HT1080 (cell line): Measurements from ENCODE around the gene DNAH17. TPM values are rescaled to one million over a fixed set of nuclear protein-coding genes. Genes with fewer than 3 reads are reported as not detected.

Source experiments
- DNase-seq: peaks from one replicate; pipeline ENCODE4 v3.0.0-alpha.2; 2015; ENCODE audit warnings: low read depth
- total RNA-seq: library from RNA; depleted of rRNA; stranded (reverse); fragments of >200 nt; shearing (Covaris generic); gene quantifications from 2 replicates; pipeline ENCODE4 v1.2.3, GENCODE V29; 2014

DNAH17 gene
- total RNA-seq, 1 experiment from 2014 or later = not detected

DNA sequence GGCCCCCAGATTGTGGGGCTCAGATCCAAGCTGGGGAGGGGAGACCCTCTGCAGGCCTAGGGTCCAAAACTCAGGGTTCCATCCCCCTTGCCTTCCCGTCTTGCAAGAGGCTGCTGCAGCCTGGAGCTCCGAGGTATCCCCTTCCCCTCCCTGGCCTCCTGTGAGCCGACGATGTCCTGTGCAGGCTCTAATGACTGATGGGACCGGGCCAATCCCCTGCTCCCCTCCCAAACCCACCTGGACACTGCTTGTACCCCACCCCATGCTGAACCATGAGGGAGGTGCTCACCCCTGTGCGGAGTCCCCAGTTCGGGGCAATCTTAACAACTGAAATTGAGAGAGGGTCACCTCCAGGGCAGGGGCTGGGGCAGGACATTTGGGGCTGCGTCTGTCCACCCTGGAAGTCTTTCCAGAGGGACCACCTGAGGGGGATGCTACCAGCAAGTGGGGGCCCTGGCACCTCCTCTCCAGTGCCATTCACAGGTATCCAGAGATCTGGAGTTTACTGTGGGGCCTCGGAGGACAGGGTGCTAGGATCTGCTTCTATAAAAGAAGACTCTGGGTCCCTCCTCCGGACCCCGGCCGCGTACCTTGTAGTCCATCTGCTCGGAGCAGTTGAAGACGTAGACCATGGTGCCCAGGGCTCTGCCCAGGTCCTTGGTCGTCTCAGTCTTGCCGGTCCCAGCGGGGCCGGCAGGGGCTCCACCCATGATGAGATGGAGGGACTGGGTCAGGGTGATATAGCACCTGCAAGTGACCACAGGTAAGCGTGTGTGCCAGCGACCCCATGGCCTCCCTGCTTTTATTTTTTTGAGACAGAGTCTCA lies 77.3 kb downstream of the DNAH17 start:
- no peak for DNase-seq

- DNase-seq = no peak
These were observed 78.3 kb downstream of the DNAH17 start for GRCh38 chr17:78498848-78499247.

DNA sequence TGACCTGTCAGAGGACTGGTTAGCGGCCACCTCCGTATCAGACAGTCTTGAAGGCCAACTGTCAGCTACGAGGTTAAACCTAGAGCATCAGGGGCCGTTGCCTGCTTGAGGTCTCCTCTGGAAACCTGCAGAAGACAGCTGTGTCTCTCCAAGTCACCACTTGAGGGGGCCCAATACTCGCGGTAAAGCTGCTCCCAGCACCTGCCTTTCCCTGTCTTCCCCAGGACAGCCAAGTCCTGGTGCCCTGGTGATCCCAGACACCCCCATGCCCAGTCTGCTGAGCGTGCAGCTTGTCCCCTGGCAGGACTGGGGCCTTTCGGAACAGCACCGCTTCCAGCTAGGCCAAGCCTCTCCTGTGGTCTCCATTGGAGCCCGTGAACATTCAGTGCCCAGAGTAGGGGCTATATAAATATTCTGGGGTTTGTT lies 80.1 kb downstream of the DNAH17 start:
- peak; percentile 73 for DNase-seq

DNA sequence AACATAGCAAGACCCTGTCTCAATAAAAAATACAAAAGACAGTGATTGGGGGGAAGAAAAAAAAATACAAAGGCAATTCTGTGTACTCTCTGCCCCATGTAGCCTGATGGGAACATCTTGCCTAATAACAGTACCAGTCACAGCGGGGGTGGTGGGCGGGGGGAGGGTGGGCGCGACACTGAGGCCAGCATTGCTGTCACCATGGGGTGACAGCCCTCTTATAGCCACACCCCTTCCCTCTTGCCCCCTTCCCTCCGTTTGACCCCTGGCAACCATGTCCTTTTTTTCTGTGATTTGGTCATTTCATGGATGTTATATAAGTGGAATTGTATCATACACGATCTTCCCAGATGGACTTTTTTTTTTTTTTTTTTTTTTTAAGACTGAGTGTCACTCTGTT lies 80.9 kb downstream of the DNAH17 start:
- no peak for DNase-seq

DNA sequence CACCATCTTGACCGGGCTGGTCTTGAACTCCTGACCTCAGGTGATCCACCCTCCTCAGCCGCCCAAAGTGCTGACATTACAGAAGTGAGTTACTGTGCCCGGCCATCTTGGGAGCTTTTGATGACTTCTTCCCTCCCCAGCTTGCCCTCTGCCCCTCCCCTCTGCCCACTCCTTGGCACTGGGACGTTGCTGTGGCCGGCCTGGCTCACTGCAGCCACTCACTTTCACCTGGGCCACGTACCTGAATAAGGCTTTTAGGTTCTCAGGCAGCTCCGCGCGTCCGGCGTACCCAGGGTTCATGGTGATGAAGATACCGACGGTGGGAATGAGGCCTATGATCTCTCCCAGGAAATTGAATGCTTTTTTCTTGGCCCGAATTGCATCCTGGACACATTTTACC lies 81.6 kb downstream of the DNAH17 start:
- DNase-seq = no peak

DNA sequence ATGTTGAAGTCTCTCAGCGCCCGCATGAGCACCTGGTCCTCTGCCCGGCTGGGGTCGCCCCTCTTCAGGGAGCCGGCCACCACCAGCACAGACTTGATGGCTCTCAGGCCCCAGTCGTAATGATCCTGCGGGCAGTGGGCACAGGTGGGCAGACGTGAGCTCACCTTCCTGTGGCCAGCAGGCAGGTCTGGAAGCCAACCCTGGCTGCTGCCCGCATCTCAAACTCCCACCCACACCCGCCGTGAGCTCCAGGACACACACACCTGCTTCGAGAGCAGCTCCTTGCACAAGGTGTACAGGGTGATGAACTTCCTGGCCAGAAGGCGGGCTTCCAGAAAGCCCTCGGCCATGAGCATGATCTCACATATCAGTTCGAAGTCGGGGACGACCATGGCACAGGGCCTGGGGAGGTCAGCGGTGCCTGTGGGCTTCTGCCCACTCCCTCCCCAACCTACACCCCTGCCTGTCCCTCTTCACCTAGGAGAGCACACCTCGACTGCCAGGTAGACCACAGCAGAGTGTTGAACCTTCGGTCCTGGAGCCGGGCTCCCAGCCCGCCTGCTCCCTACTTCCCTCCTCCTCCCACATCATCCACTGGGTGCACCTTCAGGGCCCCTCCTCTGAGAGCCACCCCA lies 82.4 kb downstream of the DNAH17 start:
- DNase-seq = no peak

DNA sequence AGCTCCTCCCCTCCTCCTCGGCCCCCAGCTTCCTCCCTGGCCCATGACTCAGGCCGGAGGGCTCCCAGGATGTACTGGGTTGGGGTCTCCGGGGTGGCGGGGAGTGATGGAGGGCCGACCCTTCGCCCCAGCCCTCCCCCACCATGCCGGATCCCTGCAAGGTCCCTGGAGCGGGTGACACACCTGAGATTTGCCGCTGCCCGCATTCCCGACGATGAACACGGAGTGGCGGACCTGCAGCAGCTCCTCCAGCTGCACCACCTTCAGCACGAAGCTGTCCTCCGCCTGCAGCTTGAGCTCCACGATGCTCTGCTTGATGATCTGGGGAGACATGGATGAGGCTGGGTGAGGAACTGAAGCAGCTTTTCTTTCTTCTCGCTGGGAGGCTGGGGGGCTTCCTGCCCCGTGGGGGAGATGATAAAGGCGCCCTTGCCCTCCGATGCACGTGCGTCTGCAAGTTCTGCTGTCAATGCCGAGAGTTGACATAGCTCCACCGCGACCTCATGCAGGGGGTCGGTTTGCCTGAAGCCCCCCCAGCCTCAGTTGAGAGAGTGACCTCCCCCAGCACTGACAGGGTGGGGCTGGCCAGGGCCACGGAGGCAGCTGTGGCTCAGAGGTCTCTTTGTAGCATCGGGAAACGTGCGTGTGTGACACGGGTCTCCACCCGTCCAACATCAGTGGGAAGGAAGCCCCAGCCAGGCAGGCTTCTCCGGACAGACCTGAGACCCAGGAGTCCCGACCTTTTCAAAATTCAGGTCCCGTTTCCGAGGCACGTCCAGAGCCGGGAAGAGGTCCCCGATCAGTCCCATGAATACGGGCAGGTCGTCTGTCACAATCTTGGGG lies 83.1 kb downstream of the DNAH17 start:
- no peak for DNase-seq

- no peak for DNase-seq
These were observed 83.7 kb downstream of the DNAH17 start for GRCh38 chr17:78493450-78493849.

GRCh38 chr17:78492116-78492799 lies 84.9 kb downstream of the DNAH17 start:
- no peak for DNase-seq

GRCh38 chr17:78491236-78492115 lies 85.7 kb downstream of the DNAH17 start:
- no peak for DNase-seq

DNA sequence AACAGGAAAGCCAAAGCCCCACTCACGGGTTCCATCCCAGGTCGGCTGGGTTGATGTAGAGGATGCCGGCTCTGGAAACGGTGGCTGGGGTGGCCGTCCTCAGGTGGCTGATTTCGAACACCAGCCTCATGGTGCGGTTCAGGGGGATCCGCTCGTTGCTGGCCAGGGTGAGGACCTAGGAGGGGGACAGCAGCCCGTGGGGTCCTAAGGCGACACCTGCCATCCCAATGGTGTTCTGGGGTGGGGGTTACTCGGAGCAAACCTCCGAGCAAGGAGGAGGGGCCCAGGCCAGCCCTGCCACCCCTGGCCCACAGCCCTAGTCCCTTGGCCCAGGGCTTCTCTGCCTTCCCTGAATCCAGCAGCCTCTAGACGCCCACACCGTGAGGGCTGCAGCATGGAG lies 86.5 kb downstream of the DNAH17 start:
- no peak for DNase-seq

GRCh38 chr17:78490156-78490555 lies 87.0 kb downstream of the DNAH17 start:
- no peak for DNase-seq

DNA sequence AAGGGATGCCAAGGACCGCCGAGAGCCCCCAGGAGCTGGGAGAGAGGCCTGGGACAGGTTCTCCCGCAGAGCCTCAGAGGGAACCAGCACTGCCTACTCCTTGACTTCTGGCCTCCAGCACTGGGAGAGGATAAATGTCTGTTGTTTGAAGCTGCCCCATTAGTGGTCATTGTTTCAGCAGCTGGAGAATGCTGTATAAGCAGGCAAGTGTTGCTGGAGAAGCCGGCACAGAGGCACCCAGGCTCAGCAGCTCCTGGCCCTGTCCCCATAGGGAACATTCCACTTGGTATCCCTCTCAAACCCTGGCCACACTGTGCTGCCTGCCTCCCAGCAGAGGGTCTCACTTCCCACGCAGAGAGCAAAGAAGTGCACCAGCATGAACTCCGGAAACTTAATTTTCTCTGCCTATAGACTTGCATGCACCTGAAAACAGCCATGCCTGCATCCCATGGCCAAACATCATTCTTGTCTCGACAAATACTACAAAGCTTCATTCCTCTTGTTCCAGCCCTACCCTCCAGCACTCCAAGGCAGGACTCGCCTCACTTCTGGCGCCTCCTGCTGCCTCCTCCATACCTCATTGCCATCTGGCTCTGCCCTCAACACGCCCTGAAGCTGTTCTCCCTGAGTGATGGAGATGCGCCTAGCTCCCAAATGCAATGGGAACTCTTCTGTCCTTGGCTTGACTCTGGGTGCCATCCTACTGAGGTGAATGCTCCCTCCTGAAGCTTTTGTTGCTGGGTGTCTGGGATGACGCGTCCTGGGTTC lies 88.1 kb downstream of the DNAH17 start:
- DNase-seq = no peak

GRCh38 chr17:78488156-78488555 lies 89.0 kb downstream of the DNAH17 start:
- no peak for DNase-seq

DNA sequence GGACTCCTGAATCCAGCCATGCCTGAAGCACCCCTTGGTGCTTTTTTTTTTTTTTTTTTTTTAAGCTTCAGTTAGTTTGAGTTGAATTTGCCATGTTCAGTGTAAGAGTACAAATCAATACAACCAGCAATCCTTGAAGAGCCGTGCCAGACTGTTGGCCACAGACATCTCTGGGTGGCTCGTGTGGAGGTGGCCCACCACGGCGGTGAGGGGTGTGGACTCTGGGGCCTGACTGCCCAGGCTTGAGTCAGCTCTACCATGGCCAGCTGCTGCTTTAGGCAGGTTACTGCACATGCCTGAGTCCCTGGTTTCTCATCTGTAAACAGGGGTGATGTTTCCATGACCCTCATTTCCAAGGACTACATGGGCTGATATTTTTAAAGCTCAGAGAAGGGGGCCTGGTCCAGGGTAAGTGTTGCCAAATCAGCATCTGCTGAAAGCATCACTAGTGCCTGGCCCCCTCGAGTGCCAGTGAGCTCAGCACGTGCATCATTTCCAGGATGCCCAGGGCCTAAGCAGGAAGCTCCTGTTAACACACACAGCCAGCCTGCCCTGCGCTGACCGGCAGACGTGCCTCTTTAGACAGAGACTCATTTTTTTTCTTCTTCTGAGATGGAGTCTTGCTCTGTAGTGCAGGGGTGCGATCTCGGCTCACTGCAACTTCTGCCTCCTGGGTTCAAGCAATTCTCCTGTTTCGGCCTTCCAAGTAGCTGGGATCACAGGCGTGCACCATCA lies 90.1 kb downstream of the DNAH17 start:
- no peak for DNase-seq

- no peak for DNase-seq
These were observed 90.9 kb downstream of the DNAH17 start for GRCh38 chr17:78486228-78486802.

DNA sequence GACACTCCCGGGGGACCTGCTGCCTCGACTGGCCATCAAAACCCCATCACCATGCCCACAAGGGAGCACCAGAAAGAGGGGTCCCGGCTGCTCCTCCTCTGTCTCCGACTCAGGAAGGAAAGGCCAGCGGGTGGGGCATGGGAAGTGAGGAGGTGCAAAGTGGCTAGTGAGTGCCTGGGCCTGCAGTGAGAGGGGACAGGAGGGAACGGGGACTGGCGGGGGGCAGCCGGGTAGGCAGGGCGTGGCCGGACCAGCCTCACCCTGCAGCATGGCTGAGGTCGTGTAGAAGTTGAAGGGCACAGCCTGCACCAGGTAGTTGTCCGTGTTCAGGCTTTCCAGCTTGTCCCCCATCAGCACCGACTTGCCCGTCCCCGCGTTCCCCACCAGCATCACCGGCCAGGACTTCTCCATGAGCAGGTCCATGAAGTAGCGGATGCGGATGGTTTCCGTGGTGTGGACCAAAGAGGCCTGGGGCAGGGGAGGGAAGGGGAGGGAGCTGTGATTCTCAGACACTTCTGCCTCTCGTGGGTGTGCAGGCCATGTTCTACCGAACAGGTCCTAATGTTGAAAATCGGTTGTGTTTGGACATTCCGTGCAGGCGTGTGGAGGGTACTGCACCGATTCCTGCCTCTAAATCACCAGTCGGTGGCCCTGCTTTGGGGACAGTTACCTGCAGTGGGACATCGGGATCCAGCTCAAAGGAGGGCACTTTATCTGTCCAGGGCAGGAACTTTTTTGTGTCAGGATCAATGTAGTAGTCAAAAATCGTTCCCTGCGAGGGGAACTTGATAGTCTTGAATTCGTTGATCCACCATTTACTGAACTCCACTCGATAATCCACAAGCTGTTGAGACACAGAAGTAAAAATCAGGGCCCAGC lies 91.7 kb downstream of the DNAH17 start:
- DNase-seq = no peak
